ENCODE data around the gene CCND1. TPM values are rescaled to one million over a fixed set of nuclear protein-coding genes. Genes with fewer than 3 reads are reported as not detected.

CCND1 gene
- total and polyA plus RNA-seq, 8 donors, result 24.6 to 126 (median 89.0) TPM

DNA sequence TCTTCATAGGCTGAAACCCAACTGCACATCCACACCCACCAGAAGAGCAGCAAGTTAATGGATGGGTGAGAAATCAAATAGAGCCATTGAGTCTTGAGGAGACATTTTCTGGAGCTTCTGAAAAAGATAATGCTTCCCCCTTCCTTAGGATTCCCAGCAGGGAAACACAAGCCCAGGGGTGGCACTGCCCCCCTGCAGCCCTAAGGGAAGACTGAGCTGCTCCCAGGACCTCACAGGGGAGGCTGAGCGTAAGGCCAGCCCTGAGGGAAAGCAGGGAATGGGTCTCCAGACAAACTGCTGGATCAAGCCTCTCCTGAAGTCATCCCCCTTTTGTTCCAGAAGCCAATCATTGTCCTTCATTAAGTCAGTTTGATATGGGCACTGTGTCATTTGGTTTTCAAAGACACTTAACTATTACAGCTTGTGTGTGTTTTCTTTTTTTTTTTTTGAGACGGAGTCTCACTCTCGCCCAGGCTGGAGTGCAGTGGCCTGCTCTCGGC lies 19.1 kb downstream of the CCND1 start:
- 89 to 96% methylated on average over 4 of the region's 4 CpGs for WGBS, 2 donors
- TF ChIP-seq, protein P1, sequence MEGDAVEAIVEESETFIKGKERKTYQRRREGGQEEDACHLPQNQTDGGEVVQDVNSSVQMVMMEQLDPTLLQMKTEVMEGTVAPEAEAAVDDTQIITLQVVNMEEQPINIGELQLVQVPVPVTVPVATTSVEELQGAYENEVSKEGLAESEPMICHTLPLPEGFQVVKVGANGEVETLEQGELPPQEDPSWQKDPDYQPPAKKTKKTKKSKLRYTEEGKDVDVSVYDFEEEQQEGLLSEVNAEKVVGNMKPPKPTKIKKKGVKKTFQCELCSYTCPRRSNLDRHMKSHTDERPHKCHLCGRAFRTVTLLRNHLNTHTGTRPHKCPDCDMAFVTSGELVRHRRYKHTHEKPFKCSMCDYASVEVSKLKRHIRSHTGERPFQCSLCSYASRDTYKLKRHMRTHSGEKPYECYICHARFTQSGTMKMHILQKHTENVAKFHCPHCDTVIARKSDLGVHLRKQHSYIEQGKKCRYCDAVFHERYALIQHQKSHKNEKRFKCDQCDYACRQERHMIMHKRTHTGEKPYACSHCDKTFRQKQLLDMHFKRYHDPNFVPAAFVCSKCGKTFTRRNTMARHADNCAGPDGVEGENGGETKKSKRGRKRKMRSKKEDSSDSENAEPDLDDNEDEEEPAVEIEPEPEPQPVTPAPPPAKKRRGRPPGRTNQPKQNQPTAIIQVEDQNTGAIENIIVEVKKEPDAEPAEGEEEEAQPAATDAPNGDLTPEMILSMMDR (IDR thresholded peaks at IDR 0.05), result no peak
- Histone ChIP-seq H3K4me1 (no peaks in the 10 kb centered on the region), H3K27ac (no peak overlapping the region), H3K4me3 (no peak overlapping the region), H3K36me3 (peaks cover 0 to 7% (median 0%) of the 10 kb centered on the region in 3 donors), H3K27me3 (no peaks in the 10 kb centered on the region), H3K9me3 (no peaks in the 10 kb centered on the region)
- ATAC-seq, result no peak
- peak in 1 of 6 donors; percentile 9 for DNase-seq
- FAIRE-seq, result no peak
- intact Hi-C loops (cut with DNase I), result no loop called here

DNA sequence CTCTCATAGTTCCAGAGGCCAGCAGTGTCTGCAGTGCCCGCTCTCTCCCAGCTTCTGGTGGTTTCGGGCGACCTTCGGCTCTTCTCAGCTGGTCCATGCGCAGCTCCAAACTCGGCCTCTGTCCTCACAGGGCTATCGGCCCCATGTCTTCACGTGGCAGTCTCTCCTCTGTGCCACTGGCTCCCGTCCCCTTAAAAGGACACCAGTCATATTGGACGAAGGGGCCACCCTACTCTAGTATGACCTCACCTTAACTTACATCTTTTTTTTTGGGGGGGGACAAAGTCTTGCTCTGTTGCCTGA lies 20.4 kb downstream of the CCND1 start:
- no peak overlapping the region for H3K27ac ChIP-seq
- no peak for FAIRE-seq

DNA sequence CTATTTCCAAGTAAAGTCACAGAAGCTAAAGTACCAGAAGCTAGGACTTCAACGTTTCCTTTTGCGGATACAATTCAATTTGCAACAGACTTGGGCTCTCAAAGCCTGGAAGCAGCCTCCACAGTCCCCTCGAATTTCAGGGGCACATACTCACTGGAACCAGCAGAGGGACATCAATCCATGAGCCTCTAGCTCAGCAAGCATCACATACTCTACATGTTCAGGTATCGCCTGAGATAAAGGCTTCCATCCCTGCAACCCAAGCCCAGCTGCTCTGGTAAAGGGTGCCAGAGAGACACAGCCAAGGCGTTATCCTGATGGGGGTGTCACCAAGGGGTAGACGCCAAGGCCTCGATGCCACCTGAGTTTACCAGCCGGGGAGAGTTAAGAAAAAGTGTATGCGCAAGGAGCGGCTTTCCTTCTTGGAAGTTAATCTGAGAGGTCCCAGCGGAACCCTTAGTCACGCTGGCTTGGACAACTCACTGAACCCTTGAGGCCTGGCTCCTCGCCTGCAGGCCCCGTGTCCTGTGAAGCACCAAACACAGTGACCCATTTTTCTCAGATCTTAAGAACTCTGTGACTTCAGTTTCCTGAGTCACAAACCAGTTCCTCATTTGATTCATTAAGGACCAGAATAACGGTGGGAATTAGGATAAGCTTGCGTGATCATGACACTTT lies 21.2 kb downstream of the CCND1 start:
- intact Hi-C loops (cut with DNase I), result no loop called here
- FAIRE-seq, result no peak
- 84 to 87% methylated on average over 16 of the region's 16 CpGs for WGBS, 2 donors

More for the DNA sequence above, 20.4 kb downstream of the CCND1 start:
- TF ChIP-seq, protein P1 (IDR thresholded peaks at IDR 0.05), result no peak
- 90 to 92% methylated on average over 10 of the region's 10 CpGs for WGBS, 2 donors
- Histone ChIP-seq H3K27me3 (no peaks in the 10 kb centered on the region), H3K4me3 (no peak overlapping the region), H3K9me3 (no peaks in the 10 kb centered on the region), H3K4me1 (no peaks in the 10 kb centered on the region), H3K36me3 (peaks cover 0 to 10% (median 0%) of the 10 kb centered on the region in 3 donors)
- DNase-seq (peak in 1 of 6 donors; percentile 31), ATAC-seq (no peak)
- intact Hi-C loops (cut with DNase I), result no loop called here

DNA sequence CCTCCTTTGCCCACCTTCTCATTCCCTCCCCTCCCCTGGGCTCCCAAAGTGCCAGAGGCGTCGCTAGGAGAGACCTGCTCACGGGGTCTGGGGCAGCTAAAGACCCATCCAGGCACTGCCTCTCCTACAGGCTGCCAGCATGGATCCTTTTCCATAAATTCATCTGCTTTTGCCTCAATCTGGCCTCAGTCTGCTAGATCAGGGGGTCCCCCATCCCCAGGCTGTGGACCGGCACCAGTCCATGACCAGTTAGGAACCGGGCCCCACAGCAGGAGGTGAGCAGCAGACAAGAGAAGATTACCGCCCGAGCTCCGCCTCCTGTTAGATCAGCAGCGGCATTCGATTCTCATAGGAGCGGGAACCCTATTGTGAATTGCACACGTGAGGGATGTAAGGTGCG lies 21.9 kb downstream of the CCND1 start:
- TF ChIP-seq, protein P1 (IDR thresholded peaks at IDR 0.05), result no peak
- Histone ChIP-seq H3K4me1 (no peaks in the 10 kb centered on the region), H3K9me3 (no peaks in the 10 kb centered on the region), H3K27ac (no peak overlapping the region), H3K27me3 (no peaks in the 10 kb centered on the region), H3K36me3 (peaks cover 0 to 10% (median 0%) of the 10 kb centered on the region in 3 donors), H3K4me3 (no peak overlapping the region)
- intact Hi-C loops (cut with DNase I), result no loop called here
- DNase-seq, result peak in 1 of 6 donors; percentile 49
- no peak for ATAC-seq
- 94% methylated on average over 13 of the region's 13 CpGs for WGBS, 2 donors
- FAIRE-seq, result no peak

More for the DNA sequence above, 21.2 kb downstream of the CCND1 start:
- peak in 1 of 6 donors; percentile 20 for DNase-seq
- no peaks in the 10 kb centered on the region for H3K9me3 ChIP-seq
- no peak for ATAC-seq
- H3K36me3 ChIP-seq, result peaks cover 0 to 10% (median 0%) of the 10 kb centered on the region in 3 donors
- H3K27me3 ChIP-seq, result no peaks in the 10 kb centered on the region
- no peak overlapping the region for H3K27ac ChIP-seq
- no peak overlapping the region for H3K4me3 ChIP-seq
- TF ChIP-seq, protein P1 (IDR thresholded peaks at IDR 0.05), result no peak
- H3K4me1 ChIP-seq, result no peaks in the 10 kb centered on the region

DNA sequence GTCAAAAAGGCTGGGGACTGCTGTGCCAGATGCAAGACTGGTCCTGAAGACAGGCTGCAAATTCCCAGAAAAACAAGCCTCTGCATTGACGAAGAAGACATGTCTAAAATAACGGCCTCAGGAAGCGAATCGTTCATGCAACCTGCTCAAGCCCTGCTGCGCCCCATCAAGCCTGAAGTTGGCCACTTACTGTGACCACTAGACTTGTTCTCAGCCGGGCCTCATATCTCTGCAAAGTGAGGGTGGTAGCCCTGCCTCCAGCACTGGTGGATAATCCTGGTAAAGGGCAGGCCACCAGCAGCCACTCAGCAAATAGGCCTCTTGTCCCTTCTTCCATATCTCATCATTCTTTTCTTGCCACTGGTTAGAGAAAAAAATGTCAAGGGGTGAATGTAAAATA lies 22.4 kb downstream of the CCND1 start:
- 88 to 92% methylated on average over 6 of the region's 6 CpGs for WGBS, 2 donors

More for the DNA sequence above, 22.4 kb downstream of the CCND1 start:
- Histone ChIP-seq H3K4me3 (no peak overlapping the region), H3K9me3 (no peaks in the 10 kb centered on the region), H3K27ac (no peak overlapping the region), H3K4me1 (no peaks in the 10 kb centered on the region), H3K36me3 (peaks cover 0 to 14% (median 0%) of the 10 kb centered on the region in 3 donors), H3K27me3 (no peaks in the 10 kb centered on the region)
- ATAC-seq (no peak), FAIRE-seq (no peak), DNase-seq (peak in 1 of 6 donors; percentile 20)
- TF ChIP-seq, protein P1 (IDR thresholded peaks at IDR 0.05), result no peak
- intact Hi-C loops (cut with DNase I), result no loop called here
